HL-60 (cell line): ENCODE data around the gene CD80.

ENCODE experiments used
- CTCF ChIP-seq: IDR thresholded peaks from one replicate; pipeline ENCODE4 v1.5.1; 2011; ENCODE audit warnings: low read length, control low read depth, inconsistent platforms; ENCODE audit not compliant: insufficient read depth
- POLR2AphosphoS5 ChIP-seq: IDR thresholded peaks from 2 replicates; pipeline ENCODE4 v1.6.1; 2012; ENCODE audit warnings: low read depth

- no peak for TF ChIP-seq CTCF
- no peak for TF ChIP-seq POLR2AphosphoS5
Observed at GRCh38 chr3:119560160-119560559, 746 bp upstream of the CD80 start.
